Neural cell (in vitro differentiated cells): Measurements from ENCODE around the gene BICDL1.

Experiments used
- CTCF ChIP-seq: fragments of 450-650 bp; IDR thresholded peaks from 2 replicates; pipeline ENCODE4 v1.5.1; 2014; ENCODE audit warnings: antibody characterized with exemption, mild to moderate bottlenecking, moderate library complexity; ENCODE audit not compliant: poor library complexity, severe bottlenecking
- EP300 ChIP-seq: fragments of 450-650 bp; conservative IDR thresholded peaks from 2 replicates; pipeline ENCODE4 v1.6.1; 2014; ENCODE audit warnings: antibody characterized with exemption, mild to moderate bottlenecking, moderate library complexity; ENCODE audit not compliant: poor library complexity, severe bottlenecking
- EZH2 ChIP-seq: fragments of 200-600, 300-800 bp; shearing (Covaris generic), sonication (generic); IDR thresholded peaks from 2 replicates; pipeline ENCODE4 v1.6.1; 2014; ENCODE audit warnings: antibody characterized with exemption, low read length, borderline replicate concordance, mild to moderate bottlenecking; ENCODE audit not compliant: insufficient read depth, poor library complexity, severe bottlenecking
- MXI1 ChIP-seq: fragments of 450-650 bp; conservative IDR thresholded peaks from 2 replicates; pipeline ENCODE4 v1.6.1; 2014; ENCODE audit warnings: antibody characterized with exemption, mild to moderate bottlenecking; ENCODE audit not compliant: poor library complexity, severe bottlenecking
- POLR2AphosphoS5 ChIP-seq: IDR thresholded peaks from 2 replicates; pipeline ENCODE4 v1.6.1; 2012
- RAD21 ChIP-seq: fragments of 450-650 bp; conservative IDR thresholded peaks from 2 replicates; pipeline ENCODE4 v1.6.1; 2014; ENCODE audit warnings: antibody characterized with exemption, mild to moderate bottlenecking, moderate library complexity
- REST ChIP-seq: IDR thresholded peaks from 2 replicates; pipeline ENCODE4 v1.6.1; 2012; ENCODE audit warnings: borderline replicate concordance
- SMC3 ChIP-seq: fragments of 450-650 bp; conservative IDR thresholded peaks from 2 replicates; pipeline ENCODE4 v1.6.1; 2014; ENCODE audit warnings: antibody characterized with exemption, mild to moderate bottlenecking, moderate library complexity; ENCODE audit not compliant: poor library complexity
- TAF1 ChIP-seq: IDR thresholded peaks from 2 replicates; pipeline ENCODE4 v1.6.1; 2012; ENCODE audit warnings: low read depth

- TF ChIP-seq CTCF (no peak), EZH2 (no peak), POLR2AphosphoS5 (no peak), RAD21 (no peak), TAF1 (no peak), EP300 (no peak), SMC3 (no peak), REST (no peak), MXI1 (no peak)
Observed at GRCh38 chr12:120077260-120077659, 88.2 kb downstream of the BICDL1 start.
